ENCODE data around the gene C3orf18.

The C3orf18 gene

GRCh38 chr3:50551054-50551659, 16.4 kb downstream of the C3orf18 start:
- DNase-seq (ENCODE audit: low read depth), result no peak

DNA sequence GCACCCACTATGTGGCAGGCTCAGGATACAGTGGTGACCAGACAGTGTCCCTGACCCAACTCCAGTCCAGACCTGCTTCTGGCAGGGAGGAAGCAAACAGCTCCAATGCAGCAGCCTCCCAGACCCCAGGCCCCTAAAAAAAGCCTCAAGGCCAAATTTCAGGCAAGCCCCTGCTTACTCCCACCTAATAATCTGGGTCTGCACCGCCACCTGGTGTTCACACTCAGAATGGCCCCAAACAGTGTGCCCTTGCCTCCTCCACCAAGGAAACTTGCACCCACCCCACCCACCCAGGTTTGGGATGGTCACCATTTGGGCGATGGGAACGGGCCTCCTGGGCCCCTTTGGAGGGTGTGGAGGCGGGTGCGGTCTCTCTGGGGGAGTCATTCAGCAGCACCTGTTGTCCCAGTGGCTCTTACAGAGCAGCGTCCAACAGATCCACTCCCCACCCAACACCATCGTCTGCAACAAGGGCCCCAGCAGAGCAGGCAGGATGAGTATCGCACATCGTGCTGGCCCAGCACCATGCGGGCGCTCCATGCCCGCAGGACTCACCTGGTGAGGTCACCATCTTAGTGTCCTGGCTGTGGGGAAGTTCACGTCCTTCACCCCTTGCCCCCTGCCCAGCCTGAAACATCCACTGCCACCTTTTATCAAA, 17.3 kb downstream of the C3orf18 start:
- peak; percentile 46 for DNase-seq (ENCODE audit: low read depth)

GRCh38 chr3:50549226-50549625, 18.3 kb downstream of the C3orf18 start:
- no peak for DNase-seq (ENCODE audit: low read depth)

DNA sequence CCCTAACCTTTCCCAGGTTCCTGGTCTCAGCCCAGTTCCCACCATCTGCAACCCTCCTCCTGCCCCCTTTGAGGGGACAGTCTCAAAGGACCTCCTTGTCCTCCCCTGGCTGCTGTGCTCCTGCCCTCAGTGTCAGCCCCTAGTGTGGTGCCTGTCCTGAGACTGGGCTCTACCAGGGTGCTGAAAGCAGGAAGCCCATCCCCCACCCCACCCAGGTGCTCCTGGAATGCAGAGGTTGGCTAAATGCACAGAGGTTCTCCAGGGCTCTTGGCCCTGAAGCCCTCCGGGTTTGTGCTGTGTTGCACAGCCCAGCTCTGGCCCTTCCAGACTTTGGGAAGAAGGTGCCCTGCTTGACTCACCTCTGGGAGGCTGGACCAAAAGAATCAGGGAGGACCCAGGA, 21.8 kb downstream of the C3orf18 start:
- no peak for DNase-seq (ENCODE audit: low read depth)

DNA sequence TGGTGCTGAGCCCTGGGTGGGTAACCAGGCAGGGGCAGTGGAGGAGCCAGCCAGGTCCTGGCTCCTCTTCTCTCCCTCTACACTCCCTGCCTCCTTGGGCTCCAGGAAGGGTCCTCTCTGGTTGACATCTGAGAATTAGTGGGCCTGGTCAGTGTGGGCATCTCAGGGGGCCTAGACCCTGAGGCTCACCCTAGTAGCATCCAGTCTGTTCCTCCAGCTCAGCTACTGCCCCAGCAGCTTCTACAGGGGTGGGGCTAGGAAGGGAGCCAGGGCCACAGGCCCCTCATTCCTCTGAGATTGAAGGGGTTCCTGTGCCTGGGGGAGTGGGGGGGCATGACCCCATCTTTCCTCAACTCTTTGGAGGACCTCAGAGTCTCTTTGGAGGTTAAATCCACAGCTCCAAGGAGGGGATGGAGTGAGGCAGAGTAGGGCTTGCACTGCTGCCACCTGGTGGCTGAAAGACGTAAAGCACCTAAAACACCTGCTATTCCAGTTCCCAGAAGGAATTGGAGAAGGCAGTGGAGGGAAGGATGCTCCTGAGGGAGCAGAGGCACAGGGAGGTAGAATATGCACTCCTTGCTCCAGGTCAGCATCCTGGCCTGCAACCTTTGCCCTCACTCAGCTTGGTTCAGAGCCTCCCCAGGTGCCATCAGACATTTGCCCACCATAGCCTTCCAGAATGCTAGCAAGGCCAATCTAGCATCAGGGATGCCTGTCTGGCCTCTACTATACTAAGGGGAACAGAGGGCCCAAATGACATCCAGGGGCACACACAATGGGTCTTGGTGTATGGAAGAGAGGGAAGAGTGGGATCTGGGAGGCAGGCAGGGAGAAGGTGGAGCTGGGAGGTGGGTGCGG, 25.1 kb downstream of the C3orf18 start:
- peak; percentile 31 for DNase-seq (ENCODE audit: low read depth)

DNA sequence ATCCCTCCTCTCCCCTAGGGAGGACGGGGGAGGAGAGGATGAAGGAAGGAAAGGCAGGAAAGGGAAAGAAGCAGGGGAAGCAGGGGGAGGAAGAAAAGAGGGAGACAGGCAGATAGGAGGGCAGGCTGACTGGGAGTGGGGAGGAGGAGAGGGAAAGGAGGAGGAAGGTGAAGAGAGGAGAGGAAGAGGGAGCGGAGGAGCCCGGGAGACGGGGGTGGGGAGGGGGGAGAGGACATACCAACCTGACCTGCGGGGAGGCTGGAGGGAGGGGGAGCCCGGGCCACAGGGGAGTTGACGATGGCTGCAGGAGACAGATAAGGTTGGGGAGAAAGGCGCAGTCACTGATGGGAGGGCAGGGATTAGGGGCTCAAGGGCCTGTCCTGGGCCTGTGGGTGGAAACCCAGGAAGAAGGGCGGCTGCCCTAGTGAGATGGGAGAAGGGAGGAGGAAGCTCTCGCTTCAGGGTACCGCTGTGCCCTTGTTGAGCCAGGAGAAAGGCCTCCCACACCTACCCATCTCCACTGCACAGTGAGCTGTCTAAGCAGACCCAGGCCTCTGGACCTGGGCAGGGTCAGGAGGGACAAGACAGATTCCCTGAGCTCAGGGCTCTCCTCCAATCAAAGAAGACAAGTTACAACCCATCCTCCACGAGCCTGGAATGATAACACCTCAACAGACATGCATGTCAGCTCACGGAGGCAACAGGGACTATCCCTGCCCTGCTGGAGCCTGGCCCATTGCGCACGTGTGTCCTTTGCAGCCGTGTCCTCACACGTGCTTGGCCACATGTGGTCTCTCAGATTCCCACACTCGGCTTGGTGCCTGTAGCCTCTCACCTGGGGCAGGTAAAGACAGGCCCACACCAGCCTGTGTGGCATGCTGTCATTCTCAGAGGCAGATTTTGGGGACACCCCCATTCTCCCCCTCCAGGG, 27.9 kb downstream of the C3orf18 start:
- no peak for DNase-seq (ENCODE audit: low read depth)

- no peak for DNase-seq (ENCODE audit: low read depth)
Observed at GRCh38 chr3:50537421-50538129, 30.0 kb downstream of the C3orf18 start.

DNA sequence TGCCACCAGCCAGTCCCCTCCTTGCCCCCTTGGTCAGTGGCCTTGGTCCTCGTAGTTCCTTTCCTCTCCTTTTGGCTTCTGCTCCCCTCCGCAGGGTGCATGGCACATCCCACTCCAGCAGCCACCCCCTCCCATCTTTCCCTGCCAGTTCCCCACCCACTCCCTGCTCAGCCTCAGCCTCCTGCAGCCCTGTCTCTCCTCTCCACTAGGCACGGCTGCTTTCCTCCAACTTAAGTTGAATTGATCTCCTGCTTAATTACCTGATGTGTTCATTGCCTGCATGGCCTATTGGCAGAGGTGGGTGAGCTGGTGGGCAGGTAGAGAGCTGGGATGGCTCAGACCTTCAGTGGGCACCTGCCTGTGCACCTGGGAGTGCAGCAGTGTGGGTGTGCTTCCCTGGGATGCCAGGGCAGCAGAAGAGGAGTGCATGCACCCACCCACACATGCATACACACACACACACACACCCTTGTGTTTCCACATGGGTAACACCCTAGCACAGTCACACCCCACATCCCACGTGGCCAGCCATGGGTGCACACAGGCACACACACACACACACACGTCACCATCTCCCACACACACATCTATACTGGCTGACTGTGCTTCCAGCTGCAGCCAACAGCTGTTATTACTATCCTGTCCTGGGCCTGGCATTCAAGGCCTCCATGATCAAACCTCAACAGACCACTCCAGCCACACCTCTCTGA, 30.9 kb downstream of the C3orf18 start:
- no peak for DNase-seq (ENCODE audit: low read depth)

DNA sequence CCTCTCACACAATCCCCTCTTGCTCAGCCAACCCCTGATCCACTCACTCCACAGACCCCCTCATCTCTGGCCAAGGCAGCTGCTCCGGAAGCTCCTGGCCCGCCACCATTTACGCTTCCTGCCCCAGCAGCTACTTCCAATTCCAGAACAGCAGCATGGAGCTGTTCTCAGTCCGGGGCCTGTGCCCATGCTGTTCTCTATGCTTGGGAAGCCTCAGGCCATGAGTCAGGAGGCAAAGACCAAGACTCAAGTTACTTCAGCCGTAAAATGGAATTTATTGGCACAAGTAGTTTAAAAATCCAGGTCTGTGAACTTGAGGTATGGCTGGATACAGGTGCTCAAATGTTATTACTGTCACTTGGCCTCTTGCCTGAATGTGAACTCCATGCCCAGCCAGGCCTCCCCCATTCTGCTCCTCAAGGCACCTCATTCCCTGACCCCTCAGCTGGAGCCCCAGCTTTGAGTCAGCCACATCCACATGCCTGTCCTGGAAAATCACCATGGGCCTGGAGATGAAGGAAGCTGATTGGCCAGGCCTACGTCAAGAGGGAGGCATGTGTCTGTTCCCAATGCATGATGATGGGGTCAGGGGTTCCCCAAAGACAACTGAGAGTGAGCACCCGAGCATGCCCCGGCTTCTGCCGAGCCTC, 32.7 kb downstream of the C3orf18 start:
- DNase-seq (ENCODE audit: low read depth), result no peak

GRCh38 chr3:50533807-50534461, 33.6 kb downstream of the C3orf18 start:
- no peak for DNase-seq (ENCODE audit: low read depth)

GRCh38 chr3:50533316-50533715, 34.2 kb downstream of the C3orf18 start:
- DNase-seq (ENCODE audit: low read depth), result no peak

GRCh38 chr3:50532062-50532705, 35.4 kb downstream of the C3orf18 start:
- DNase-seq (ENCODE audit: low read depth), result no peak

DNA sequence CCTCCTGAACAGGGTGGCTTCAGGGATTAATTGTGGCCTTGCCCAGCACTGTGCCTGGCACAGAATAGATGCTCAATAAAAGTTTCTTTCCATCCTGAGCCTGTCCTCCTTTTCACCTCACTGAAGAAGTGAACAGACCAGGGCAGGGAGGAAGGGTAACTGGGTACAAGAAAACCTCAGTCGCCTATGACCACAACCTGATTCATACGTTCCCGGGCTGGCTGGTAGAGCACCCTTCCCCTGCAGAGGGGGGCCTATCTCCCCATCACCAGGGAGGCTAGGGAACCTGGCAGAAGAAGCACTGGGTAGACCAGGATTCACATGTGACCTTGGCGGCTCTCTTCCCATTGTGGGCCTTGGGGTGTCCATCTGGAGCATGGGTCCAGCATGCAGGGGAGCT, 36.3 kb downstream of the C3orf18 start:
- no peak for DNase-seq (ENCODE audit: low read depth)

DNA sequence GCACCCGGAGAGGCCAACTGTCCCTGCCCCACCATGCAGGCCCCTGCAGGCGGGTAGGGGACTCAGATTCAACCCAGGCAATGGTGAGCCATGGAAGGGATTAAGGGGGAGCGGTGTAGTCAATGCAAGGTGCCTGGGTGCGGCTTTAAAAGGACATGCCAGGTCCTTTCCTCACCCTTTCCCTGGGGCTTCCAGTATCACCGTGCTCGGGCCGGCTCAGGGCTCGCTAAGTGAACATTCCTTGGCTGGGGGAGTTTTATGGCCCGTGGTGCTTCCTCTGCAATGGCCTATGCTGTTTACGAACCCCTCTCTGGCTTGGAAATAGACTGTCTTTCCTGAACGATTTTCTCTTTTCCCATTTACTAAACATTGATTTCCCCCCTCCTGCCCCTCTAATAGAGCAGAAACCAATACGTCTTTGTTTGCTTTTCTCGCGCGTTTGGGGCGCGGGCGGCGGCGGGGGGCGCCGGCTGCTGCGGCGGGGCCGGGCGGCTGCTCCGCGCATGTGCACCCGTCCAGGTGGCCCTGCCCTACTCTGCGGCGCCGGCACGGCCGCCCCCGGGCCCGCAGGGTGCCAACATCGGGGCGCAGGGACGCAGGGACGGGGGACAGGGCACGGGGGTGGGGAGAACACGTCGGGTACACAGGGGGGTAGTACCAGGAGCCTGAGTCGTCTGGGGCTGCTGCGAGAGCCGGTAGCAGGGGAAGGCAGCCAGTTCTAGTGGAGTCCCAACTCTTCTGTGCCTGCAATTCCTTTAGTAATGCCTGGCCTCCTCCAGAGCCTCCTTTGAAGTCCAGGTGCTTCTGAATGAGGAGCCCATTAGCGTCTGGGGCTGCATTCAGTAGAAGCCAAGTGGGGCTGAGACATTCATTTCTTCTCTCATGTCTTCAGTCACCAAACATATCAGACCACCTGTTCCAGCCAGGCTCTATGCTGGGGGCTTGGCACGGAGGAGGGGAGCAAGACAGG, 37.3 kb downstream of the C3orf18 start:
- DNase-seq (ENCODE audit: low read depth), result no peak

DNA sequence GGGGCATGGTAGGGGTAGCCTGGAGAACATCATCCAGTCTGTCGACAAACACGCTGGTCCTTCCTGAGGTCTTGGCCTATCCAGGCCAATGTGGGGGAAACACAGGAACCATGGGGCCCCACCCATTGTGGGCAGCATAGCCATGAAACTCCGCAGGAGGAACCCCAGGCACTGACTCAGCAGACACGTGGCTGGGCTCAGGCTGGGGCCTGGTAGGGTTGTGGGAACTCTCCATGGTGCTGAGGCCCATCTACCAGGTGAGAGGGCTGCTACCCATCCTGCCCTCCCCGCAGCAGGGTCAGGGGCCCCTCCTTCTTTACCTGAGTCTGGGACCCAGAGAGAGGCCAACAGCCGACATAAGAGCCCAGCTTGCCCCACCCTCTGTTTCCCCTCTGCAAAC, 41.6 kb downstream of the C3orf18 start:
- no peak for DNase-seq (ENCODE audit: low read depth)

DNA sequence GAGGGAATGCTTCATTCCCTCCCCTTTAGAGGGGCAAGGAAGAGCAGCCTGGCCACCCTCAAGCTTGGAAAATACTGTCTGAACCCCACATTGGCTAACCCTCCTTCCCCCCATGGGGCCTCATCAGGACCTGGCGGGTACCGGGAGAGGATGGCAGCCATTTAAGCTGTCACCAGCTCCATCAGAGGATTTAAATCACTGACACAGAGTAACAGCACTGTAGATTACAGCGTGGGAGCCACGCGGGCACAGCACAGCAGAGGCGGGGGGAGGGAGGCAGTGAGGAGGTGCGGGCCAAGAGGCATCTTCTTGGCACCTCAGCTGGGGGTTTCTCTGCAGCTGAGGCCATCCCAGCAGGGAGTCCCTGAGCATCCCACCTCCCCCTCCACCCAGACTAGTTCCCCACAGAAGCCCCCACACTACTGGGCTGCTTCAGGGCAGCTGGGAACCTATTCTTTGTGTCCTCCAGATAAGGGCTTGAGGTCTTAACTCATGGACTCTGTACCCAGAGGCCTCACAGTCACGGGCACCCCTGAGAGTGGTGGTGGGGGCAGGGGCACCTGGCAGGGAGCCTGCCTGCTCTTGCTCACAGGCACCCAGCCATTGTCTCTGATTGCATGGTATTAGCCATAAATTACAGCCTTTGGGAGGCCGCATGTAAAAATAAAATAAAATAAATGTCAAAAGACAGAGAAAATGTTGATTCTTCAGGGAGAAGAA, 42.2 kb downstream of the C3orf18 start:
- no peak for DNase-seq (ENCODE audit: low read depth)

DNA sequence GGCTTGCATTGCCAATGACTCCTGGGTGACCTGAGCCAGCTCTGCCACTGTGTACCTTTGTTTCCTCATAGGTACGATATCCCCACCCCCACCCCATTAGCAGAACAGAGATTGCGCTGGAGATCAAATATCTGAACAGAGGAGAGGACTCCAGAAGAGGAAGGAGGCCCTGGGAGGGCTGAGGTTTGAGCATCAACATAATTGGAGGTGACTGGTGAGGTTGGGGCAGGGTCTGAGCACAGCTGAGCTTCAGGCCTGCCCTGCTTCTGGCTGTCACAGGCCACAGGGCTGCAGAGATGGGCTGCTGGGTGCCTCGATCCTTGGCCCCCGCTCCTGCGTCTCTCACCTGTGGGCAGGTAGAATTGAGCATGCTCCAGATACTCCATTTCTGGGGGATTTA, 42.8 kb downstream of the C3orf18 start:
- no peak for DNase-seq (ENCODE audit: low read depth)
